SK-N-SH (cell line): ENCODE data around the gene CCDC141. TPM values are rescaled to one million over a fixed set of nuclear protein-coding genes. Genes with fewer than 3 reads are reported as not detected.

ENCODE experiments used
- CTCF ChIA-PET: fragments of 300-600, 350-600 bp; formaldehyde crosslinking; extraction: SDS; loops from one replicate; lab custom pipeline; 2021; lab: Yijun Ruan, JAX
- POLR2A ChIA-PET: fragments of 350-600 bp; sonication (Branson Sonifier 250); formaldehyde crosslinking; extraction: SDS; loops from one replicate; lab custom pipeline; 2020; ENCODE audit warnings: antibody characterized with exemption, inconsistent platforms; lab: Yijun Ruan, JAX
- DNase-seq: peaks from one replicate; pipeline ENCODE4 v3.0.0; 2012
- H2AFZ ChIP-seq: fragments of 200-600 bp; sonication (generic); 2 replicates; pipeline ENCODE4 v1.8.1; 2016; ENCODE audit warnings: antibody characterized with exemption, mild to moderate bottlenecking, low read depth
- H3F3A ChIP-seq: fragments of 200-600 bp; sonication (generic); replicated peaks from 2 replicates; pipeline ENCODE3; 2016; ENCODE audit warnings: antibody characterized with exemption, mild to moderate bottlenecking; ENCODE audit not compliant: insufficient read depth
- H3K27ac ChIP-seq, 2 experiments: fragments of 200-500 bp in 1 of 2; fragments of 200-600 bp in 1 of 2; sonication (Bioruptor generic) in 1 of 2; sonication (generic), shearing (Covaris generic) in 1 of 2; 2 replicates each; pipeline versions ENCODE4 v1.5.1 to v1.6.1; 2014 to 2016; ENCODE audit warnings: low read depth in 2 of 2, inconsistent platforms in 1 of 2, low read length in 1 of 2, mild to moderate bottlenecking in 1 of 2, mixed read lengths in 1 of 2
- H3K27me3 ChIP-seq: fragments of 200-600 bp; sonication (generic), shearing (Covaris generic); 2 replicates; pipeline ENCODE4 v1.6.1; 2016; ENCODE audit warnings: mixed run types; ENCODE audit not compliant: insufficient read depth
- H3K36me3 ChIP-seq, 2 experiments: fragments of 200-500 bp in 1 of 2; fragments of 200-600 bp in 1 of 2; sonication (Bioruptor generic) in 1 of 2; sonication (generic) in 1 of 2; replicated peaks in 1 of 2; 2 replicates each; pipeline versions ENCODE3 to v1.5.1; 2014 to 2016; ENCODE audit warnings: low read length in 1 of 2, mild to moderate bottlenecking in 1 of 2; ENCODE audit not compliant: insufficient read depth in 2 of 2, control insufficient read depth in 1 of 2
- H3K4me1 ChIP-seq, 2 experiments: fragments of 200-500 bp in 1 of 2; fragments of 200-600 bp in 1 of 2; sonication (Bioruptor generic) in 1 of 2; sonication (generic), shearing (Covaris generic) in 1 of 2; 2 replicates each; pipeline versions ENCODE4 v1.5.1 to v1.6.1; 2014 to 2016; ENCODE audit warnings: low read depth in 1 of 2, low read length in 1 of 2, mixed run types in 1 of 2; ENCODE audit not compliant: insufficient read depth in 2 of 2, control insufficient read depth in 1 of 2
- H3K4me2 ChIP-seq: fragments of 200-600 bp; sonication (generic), shearing (Covaris generic); 2 replicates; pipeline ENCODE4 v1.6.1; 2017; ENCODE audit warnings: mixed run types
- H3K4me3 ChIP-seq, 2 experiments: fragments of 200-500 bp in 1 of 2; fragments of 200-600 bp in 1 of 2; sonication (Bioruptor generic) in 1 of 2; sonication (generic), shearing (Covaris generic) in 1 of 2; 2 replicates each; pipeline versions ENCODE4 v1.5.1 to v1.8.1; 2014 to 2016; ENCODE audit warnings: low read depth in 2 of 2, inconsistent platforms in 1 of 2, low read length in 1 of 2, mild to moderate bottlenecking in 1 of 2, mixed read lengths in 1 of 2, moderate library complexity in 1 of 2
- H3K79me2 ChIP-seq: fragments of 200-600 bp; sonication (generic); 2 replicates; pipeline ENCODE4 v1.8.1; 2017; ENCODE audit warnings: mild to moderate bottlenecking; ENCODE audit not compliant: insufficient read depth
- H3K9ac ChIP-seq: fragments of 200-600 bp; sonication (generic); 2 replicates; pipeline ENCODE4 v1.6.1; 2017; ENCODE audit warnings: mixed run types
- H3K9me2 ChIP-seq: fragments of 200-600 bp; sonication (generic); 2 replicates; pipeline ENCODE4 v1.6.1; 2017; ENCODE audit warnings: mixed run types
- H3K9me3 ChIP-seq: fragments of 200-600 bp; sonication (generic); 2 replicates; pipeline ENCODE4 v1.6.1; 2017; ENCODE audit warnings: mixed run types, mild to moderate bottlenecking, moderate library complexity
- H4K20me1 ChIP-seq: fragments of 200-600 bp; sonication (generic); 2 replicates; pipeline ENCODE4 v1.6.1; 2017; ENCODE audit warnings: mild to moderate bottlenecking, mixed run types; ENCODE audit not compliant: insufficient read depth
- CHD2 ChIP-seq: fragments of 150-350 bp; IDR thresholded peaks from 2 replicates; pipeline ENCODE4 v1.6.1; 2018; ENCODE audit warnings: low read length; ENCODE audit not compliant: partially characterized antibody
- EP300 ChIP-seq, 2 experiments: IDR thresholded peaks; 2 replicates each; pipeline versions ENCODE4 v1.4.0 to v1.6.1; 2012; ENCODE audit warnings: borderline replicate concordance in 1 of 2, low read depth in 1 of 2, low read length in 1 of 2
- EZH2phosphoT487 ChIP-seq: fragments of 200-600 bp; sonication (generic); IDR thresholded peaks from 2 replicates; pipeline ENCODE4 v1.6.1; 2017; ENCODE audit warnings: low read depth, mixed run types, mild to moderate bottlenecking, antibody characterized with exemption, moderate library complexity, borderline replicate concordance
- FOSL2 ChIP-seq: IDR thresholded peaks from 2 replicates; pipeline ENCODE4 v1.4.0; 2012; ENCODE audit warnings: low read depth, mild to moderate bottlenecking, moderate library complexity, borderline replicate concordance
- IRF3 ChIP-seq: fragments of 150-350 bp; IDR thresholded peaks from 2 replicates; pipeline ENCODE4 v1.6.1; 2016; ENCODE audit warnings: mild to moderate bottlenecking, low read depth, low read length
- JUND ChIP-seq: IDR thresholded peaks from 2 replicates; pipeline ENCODE4 v1.4.0; 2012
- MEF2A ChIP-seq: IDR thresholded peaks from 2 replicates; pipeline ENCODE4 v1.4.0; 2012; ENCODE audit warnings: low read depth, borderline replicate concordance
- MXI1 ChIP-seq: IDR thresholded peaks from 2 replicates; pipeline ENCODE4 v1.6.1; 2012; ENCODE audit warnings: mild to moderate bottlenecking, low read depth, low read length, improper control_type of control experiment
- NFIC ChIP-seq: IDR thresholded peaks from 2 replicates; pipeline ENCODE4 v1.4.0; 2012; ENCODE audit warnings: borderline replicate concordance
- NRF1 ChIP-seq: IDR thresholded peaks from 2 replicates; pipeline ENCODE4 v1.6.1; 2012; ENCODE audit warnings: low read depth, mild to moderate bottlenecking, low read length
- PBX3 ChIP-seq: IDR thresholded peaks from 2 replicates; pipeline ENCODE4; 2012
- RFX5 ChIP-seq: IDR thresholded peaks from 2 replicates; pipeline ENCODE4 v1.6.1; 2012; ENCODE audit warnings: mild to moderate bottlenecking, improper control_type of control experiment, low read length
- RXRA ChIP-seq: IDR thresholded peaks from 2 replicates; pipeline ENCODE4 v1.4.0; 2012; ENCODE audit warnings: low read depth, mild to moderate bottlenecking, borderline replicate concordance
- TCF12 ChIP-seq: IDR thresholded peaks from 2 replicates; pipeline ENCODE4 v1.4.0; 2012
- USF1 ChIP-seq: IDR thresholded peaks from 2 replicates; pipeline ENCODE4 v1.4.0; 2012; ENCODE audit warnings: low read depth, borderline replicate concordance
- ZBTB33 ChIP-seq: IDR thresholded peaks from 2 replicates; pipeline ENCODE4 v1.4.0; 2012; ENCODE audit warnings: low read depth, borderline replicate concordance
- WGBS: methylation state at CpG from one replicate; pipeline ENCODE4 v1.1.6; 2017; ENCODE audit warnings: low lambda C conversion rate; 5-methylcytosine and 5-hydroxymethylcytosine counted together
- polyA plus RNA-seq, 3 experiments: library from polyadenylated mRNA; depleted of rRNA; stranded (reverse); fragments of >200 nt; gene quantifications; 2 replicates each; pipeline ENCODE4 v1.2.3, GENCODE V29; 2012
- TF ChIP-seq, protein P1 (sequence below): fragments of 200-600 bp; sonication (generic); IDR thresholded peaks from 2 replicates; pipeline ENCODE4 v1.6.1; 2017; ENCODE audit warnings: antibody characterized with exemption, mild to moderate bottlenecking, moderate library complexity

Gene CCDC141
- polyA plus RNA-seq, 1 of the 3 experiments (the other 2 are of a cell fraction) = 0.02 TPM

- TF ChIP-seq IRF3 (no peak), FOSL2 (no peak), NRF1 (no peak), NFIC (no peak), CHD2 (no peak), ZBTB33 (no peak), MXI1 (no peak)
- TF ChIP-seq, protein P1, sequence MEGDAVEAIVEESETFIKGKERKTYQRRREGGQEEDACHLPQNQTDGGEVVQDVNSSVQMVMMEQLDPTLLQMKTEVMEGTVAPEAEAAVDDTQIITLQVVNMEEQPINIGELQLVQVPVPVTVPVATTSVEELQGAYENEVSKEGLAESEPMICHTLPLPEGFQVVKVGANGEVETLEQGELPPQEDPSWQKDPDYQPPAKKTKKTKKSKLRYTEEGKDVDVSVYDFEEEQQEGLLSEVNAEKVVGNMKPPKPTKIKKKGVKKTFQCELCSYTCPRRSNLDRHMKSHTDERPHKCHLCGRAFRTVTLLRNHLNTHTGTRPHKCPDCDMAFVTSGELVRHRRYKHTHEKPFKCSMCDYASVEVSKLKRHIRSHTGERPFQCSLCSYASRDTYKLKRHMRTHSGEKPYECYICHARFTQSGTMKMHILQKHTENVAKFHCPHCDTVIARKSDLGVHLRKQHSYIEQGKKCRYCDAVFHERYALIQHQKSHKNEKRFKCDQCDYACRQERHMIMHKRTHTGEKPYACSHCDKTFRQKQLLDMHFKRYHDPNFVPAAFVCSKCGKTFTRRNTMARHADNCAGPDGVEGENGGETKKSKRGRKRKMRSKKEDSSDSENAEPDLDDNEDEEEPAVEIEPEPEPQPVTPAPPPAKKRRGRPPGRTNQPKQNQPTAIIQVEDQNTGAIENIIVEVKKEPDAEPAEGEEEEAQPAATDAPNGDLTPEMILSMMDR = no peak
- TF ChIP-seq, all 33 proteins: peak for 0
Measured at GRCh38 chr2:179044500-179044899, 5.4 kb downstream of the CCDC141 start (continued).

DNA sequence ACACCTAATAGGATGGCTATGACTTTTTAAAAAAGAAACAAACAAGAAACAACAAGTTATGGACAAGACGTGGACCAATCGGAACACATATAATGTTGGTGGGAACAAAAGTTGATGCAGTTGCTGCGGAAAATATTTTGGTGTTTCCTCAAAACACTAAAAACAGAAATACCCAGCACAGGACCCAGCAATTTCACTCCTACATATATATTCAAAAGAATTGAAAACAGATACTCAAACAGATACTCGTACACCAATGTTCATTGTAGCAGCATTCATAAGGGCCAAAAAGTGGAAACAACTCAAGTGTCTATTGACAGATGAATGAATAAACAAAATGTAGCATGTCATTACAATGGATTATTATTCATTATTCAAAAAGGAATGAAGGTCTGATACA, 12.1 kb downstream of the CCDC141 start:
- ChIA-PET POLR2A (no interaction called here), CTCF (no interaction called here)
- Histone ChIP-seq H3K9me2 (no peaks in the 10 kb centered on the region), H3K9me3 (no peaks in the 10 kb centered on the region), H3K27me3 (no peaks in the 10 kb centered on the region), H3K4me3 (no peak overlapping the region), H3K27ac (no peak overlapping the region), H4K20me1 (no peaks in the 10 kb centered on the region), H3K4me1 (no peaks in the 10 kb centered on the region), H3F3A (no peaks in the 10 kb centered on the region), H3K4me2 (no peak overlapping the region), H2AFZ (no peak overlapping the region), H3K79me2 (no peaks in the 10 kb centered on the region), H3K9ac (no peak overlapping the region), H3K36me3 (no peaks in the 10 kb centered on the region)
- 67% methylated on average over 4 of the region's 4 CpGs for WGBS
- no peak for DNase-seq
- TF ChIP-seq JUND (no peak), FOSL2 (no peak), MXI1 (no peak), NRF1 (no peak), EP300 (IDR thresholded peaks at IDR 0.05; ENCODE audit: borderline replicate concordance in 1 of 2, low read depth in 1 of 2, low read length in 1 of 2) (no peak), MEF2A (no peak), NFIC (no peak), PBX3 (no peak), TCF12 (no peak), EZH2phosphoT487 (no peak), USF1 (no peak), ZBTB33 (no peak), IRF3 (no peak), RXRA (no peak), RFX5 (no peak)
- TF ChIP-seq, protein P1 = no peak
